ENCODE data around the gene MAPK8IP1.
A peak's percentile ranks its signal among the peaks of the same experiment; 100 is the strongest.

Gene MAPK8IP1

DNA sequence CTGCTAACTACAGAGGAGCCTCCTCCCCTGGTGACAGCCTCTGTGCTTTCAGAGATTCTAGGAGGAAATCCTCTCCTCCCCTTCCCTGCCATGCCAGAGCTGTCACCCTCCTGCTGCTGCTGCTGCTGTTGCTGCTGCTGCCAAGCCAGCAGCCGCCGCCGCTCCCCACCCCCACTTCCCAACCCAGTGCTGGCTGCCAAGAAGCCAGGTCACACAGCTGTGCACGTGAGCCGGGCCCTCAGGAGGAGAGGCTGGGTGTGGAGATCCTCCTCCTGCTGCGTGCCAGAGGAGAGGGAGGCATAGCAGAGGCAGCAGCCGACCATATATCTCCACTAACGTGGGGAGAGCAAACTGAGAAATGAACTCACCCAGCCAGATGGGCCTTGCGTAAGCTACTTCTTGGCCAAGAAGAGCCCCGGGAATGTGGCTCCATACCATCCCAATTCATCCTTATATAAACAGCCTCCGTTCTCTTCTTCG lies 25.8 kb upstream of the MAPK8IP1 start:
- DNase-seq, result peak in 50 of 51 donors; percentile 22 to 91 (median 78)

DNA sequence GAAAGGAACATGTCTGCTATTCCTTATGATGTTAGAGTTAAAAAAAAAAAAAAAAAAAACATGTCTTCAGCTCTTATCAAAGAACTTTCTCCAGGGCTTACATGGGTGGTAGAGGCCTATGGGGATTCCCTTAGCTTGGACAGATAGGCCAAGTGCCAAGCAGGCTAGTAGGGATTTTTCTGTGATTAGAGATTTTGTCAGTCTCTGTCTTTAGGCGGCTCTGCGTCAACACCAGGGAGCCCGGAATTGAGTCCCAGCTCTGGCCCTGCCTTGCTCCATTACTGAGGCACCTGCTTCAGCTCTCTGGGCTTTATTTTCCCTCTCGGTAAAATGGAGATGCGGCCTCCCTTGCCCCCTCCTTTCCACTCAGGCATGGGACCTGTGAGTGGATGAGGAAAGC lies 25.1 kb upstream of the MAPK8IP1 start:
- DNase-seq, result no peak

DNA sequence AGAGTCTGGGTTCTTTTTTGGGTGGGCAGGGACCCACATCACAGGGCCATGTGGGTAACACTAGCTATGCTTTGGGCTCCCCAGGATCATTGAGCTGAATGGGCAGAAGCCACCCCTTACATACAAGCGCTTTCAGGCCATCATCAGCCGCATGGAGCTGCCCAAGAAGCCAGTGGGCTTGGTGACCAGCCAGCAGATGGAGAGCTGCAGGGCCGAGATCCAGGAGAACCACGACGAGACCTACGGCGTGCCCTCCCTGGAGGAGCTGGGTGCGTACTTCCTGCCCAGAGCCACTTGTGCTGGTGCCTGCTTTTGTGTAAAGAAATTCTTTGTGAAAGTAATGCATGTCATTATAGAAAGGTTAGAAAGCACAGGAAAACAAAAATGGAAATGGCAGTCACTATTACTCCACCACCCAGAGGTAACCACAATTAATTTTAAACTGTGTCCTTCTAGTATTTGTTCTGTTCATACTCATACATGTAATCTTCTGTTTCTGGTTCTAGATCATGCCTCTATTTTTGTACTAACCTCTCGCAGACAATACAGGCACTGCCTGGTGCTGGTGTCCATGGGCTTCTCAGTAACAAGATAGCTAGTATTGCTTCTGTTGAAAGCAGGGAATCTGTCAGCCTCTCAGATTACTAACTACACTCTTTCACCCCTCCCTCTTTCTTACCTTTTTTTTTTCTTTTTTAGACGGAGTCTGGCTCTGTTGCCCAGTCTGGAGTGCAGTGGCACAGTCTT lies 24.5 kb upstream of the MAPK8IP1 start:
- DNase-seq, result peak in 5 of 51 donors; percentile 21 to 53 (median 36)

DNA sequence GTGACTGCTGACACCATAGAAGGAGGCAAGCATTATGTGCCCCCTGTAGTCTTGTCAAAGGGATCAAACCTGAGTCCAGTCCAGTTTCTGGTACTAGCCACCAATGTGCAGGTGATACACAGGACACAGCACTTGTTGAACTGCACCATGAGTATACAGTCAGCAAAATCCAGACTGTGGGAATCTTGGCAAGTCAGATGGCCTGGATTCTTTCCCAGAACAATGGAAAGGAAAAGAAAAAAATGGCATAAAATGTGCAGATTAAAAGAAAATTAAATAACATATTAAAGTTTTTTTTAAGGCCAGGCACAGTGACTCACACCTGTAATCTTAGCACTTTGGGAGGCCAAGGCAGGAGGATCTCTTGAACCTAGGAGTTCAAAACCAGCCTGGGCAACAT lies 21.4 kb upstream of the MAPK8IP1 start:
- no peak for DNase-seq

DNA sequence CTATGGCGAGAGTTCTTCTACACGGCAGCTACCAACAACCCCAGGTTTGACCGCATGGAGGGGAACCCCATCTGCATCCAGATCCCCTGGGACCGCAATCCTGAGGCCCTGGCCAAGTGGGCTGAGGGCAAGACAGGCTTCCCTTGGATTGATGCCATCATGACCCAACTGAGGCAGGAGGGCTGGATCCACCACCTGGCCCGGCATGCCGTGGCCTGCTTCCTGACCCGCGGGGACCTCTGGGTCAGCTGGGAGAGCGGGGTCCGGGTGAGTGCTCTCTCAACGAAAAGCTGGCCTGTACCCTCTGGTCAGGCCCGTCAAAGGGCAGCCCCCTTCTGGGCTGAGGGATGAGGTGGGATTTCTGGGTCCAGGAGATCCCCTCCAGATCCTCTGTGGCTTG lies 15.9 kb upstream of the MAPK8IP1 start:
- no peak for DNase-seq

DNA sequence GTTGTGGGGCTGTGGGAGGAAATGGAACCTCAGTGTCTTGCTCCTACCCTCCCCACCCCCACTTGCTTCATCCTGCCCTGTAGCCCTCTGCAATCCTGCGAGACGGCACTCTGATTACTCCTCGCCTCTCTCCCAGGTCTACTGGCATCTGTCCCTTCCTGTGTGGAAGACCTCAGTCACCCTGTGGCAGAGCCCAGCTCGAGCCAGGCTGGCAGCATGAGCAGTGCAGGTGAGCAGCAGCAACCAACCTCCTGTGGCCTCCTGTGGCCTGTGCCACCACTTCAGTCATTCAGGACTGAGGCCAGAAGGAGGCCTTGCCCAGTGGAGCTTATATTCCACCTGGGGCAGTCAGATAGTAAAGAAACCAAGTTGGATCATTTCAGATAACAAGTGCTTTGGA lies 14.7 kb upstream of the MAPK8IP1 start:
- DNase-seq, result no peak

DNA sequence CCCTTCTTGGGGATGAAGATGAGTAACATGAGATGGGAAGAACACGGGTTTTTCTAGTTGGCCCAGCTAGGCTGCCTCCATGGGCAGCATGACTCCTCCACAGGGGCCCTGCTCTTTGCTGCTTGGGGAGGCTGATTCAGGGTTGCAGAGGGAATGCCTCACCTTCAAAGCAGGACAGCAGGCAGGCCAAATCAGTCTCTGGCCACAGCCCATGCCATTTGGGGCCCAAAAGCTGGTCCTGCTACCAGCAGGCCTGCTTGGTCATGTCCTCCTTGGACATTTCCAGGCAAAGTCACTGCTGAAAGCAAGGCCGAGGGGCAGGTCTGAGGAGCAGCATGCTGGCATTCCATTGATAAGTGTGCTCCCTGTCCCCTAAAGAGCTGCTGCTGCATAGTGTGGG lies 13.8 kb upstream of the MAPK8IP1 start:
- DNase-seq, result no peak

DNA sequence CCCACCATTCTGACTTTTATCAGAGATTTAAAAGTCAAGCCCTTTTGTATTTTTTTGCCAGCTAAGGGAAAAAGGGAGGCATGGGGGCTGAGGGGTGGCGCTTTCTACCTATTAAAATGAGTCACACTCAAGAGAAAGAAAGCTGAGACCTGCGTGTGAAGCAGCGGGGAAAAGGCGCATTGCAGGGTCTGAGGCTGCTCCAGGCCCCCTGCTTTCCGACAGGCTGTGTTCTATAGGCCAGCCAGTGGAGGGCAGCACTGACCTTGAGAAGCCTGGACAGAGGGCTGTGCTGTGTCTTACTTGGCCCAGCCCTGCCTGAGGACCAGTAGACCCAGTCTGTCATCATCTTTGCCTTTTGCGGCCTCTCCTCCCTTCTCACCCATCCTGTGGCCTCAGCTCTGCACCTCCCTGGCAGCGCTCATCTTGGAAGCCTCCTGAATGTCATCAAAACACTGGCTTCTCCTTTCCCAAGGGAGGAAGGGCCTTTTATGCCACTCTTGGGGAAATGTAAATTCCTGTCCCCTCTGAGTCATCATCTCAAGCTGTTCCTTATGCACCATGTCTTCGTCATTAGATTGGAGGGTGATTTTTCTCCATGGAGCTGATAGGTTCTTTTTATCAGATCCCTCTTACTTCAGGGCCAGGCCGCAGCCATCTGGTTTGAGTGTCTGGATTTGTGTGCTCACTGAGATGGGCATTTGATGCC lies 12.6 kb upstream of the MAPK8IP1 start:
- DNase-seq, result peak in 36 of 51 donors; percentile 14 to 82 (median 52)

DNA sequence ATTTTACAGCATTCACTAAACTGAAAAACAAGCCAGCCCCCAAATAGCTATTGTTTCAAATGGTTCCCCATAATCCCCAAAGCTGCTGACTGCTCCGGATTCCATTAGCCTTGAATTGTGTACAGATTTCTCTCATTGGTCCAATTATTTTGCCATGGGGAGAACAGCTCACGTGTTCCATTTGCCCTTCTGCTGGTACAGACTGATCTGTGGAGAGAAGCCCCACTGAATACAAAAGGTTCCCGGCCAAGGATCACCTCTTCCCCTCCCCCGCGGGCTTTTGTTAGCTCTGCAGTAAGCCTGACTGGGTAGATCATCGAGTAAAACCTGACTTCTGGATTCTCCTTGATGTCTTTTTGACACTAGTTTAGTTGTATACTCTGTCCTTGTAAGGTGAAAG lies 9.1 kb upstream of the MAPK8IP1 start:
- peak in 1 of 51 donors; percentile 22 for DNase-seq

DNA sequence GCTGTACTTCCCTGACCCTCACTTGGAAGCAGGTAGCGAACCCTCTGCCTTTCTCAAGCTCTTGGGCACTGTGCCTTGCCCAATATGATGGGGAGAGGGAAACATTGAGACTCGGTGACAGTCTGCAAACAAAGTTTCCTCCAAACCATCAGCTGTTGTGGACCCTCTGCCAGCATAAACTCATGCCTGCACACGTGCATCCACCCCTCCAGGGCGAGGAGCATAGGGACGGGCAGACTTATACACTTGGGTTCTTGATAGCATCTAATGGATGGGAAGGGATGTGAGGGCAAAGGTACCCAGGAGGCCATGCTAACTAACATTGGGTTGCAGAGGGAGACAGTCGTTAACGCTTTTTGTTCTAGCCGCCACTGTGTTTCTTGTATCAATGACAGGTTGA lies 8.2 kb upstream of the MAPK8IP1 start:
- DNase-seq, result no peak

DNA sequence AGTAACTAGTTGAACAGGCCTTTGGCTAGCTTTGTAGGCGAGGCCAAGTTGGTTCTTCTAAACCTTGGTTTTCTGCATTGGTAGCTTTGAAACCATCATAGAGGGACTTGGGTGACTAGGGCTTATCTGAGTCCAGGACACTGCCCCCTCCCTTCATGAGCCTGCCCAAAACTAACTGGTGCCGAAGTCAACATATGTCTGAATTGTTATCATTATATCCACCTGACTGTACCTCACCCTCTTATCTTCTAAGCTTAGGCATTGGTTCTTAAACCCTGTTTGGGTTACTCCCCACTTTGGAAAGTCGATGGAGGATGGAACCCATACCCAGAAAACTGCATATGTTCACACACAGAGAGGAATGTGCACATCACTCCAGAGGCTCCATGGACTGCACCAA lies 7.6 kb upstream of the MAPK8IP1 start:
- no peak for DNase-seq

DNA sequence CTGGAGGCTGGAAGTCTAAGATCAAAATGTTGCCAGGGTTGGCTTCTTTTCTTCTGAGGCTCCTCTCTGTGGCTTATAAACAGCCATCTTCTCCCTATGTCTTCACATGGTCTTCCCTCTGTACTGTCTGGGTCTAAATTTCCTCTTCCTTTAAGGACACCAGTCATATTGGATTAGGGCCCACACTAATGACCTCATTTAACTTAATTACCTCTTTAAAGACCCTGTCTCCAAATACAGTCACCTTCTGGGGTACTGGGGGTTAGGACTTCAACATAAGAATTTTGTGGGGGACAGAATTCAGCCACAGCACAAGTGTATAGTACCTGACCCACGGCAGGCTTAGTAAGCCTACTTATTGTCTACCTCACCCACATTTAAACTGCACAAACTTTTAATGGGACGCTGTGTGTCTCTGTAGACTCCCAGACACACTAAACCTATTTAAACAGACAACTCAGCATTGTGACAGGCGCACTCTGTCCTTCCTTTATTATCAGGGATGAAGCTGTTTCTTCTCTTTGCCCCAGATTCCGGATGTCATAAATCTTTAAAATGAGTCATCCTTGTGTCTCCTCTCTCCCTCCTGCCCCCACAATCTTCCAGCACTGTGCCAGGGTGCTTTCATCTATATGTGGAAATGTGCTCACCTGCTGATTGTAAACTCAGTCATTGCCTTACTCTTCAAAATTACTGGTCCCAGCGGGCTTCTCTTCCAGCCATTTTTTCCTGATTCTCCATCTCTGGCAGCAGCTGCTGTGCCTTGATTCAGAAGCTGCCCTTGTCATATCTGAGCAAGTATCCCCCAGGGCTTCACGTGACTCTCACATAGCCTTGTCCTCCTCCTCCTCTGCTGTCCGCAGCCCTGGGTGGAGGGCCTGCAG lies 5.4 kb upstream of the MAPK8IP1 start:
- DNase-seq, result peak in 2 of 51 donors; percentile 35 to 40

DNA sequence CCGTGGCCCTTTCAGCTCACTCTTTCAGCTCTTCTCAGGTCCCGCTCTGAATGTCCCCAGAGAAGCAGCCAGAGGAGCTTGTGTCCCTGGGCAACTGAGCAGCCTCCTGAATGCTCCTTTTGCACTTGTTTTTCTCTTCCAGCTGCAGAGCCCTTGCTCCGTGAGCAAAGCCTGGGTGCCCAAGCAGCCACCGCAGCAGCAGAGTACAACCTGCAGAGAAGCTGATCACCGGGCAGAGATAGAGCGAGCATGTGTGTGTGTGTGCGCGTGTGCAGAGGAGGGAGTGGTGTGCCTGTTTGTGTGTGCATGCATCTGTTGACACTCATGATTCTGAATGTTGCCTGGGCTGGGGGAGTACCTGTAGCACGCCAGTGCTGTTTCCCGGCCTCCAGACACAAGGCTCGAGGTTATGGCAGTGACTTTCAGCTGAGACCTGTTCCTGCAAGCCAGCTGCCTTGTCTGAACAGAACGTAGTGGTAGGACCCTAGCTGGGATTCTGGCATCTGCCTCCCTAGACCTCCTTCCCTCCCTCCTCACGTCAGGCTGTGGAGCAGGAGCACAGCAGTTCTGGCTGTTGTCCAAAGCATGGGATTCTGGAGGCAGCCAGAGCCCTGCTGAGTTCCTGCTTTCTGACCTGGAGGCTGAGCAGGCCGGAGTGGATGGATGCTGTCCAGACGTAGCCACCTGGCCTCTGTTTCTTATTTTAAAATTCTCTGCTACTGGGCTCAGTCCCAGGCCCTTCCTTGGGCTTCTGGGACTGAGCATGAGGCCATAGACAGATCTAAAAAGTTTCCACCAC lies 4.5 kb upstream of the MAPK8IP1 start:
- DNase-seq, result no peak

DNA sequence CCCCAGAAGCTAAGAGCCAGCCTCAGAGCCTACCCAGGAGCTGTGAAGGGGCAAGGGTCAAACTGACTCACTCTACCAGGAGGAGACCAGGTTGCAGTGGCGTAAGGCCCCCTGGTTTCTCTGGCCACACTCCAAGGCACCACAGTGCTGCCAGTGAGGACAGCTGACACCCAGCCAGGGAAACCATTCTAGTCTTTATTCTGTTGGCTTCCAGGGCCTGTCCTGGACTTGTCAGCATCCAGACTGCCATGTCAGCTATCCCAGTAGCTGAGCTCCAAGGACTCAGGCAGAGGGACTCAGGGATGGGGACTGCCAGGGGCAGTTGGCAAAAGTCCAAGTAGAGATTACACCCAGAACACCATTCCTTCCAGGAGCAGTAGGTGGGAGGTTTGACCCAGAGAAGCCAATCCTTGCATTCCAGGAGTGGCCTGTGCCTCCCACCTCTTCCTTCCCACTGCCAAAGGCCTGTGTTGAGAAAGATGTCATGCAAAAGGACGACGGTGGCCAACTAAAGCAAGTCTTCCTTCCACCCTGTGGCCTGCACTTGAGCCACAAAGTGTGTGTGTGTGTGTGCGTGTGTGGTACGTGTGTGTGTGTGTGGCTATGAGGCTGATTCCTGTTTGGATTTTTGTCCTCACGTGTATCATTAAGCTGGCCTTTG lies 3.6 kb upstream of the MAPK8IP1 start:
- DNase-seq, result peak in 2 of 51 donors; percentile 26 to 32

DNA sequence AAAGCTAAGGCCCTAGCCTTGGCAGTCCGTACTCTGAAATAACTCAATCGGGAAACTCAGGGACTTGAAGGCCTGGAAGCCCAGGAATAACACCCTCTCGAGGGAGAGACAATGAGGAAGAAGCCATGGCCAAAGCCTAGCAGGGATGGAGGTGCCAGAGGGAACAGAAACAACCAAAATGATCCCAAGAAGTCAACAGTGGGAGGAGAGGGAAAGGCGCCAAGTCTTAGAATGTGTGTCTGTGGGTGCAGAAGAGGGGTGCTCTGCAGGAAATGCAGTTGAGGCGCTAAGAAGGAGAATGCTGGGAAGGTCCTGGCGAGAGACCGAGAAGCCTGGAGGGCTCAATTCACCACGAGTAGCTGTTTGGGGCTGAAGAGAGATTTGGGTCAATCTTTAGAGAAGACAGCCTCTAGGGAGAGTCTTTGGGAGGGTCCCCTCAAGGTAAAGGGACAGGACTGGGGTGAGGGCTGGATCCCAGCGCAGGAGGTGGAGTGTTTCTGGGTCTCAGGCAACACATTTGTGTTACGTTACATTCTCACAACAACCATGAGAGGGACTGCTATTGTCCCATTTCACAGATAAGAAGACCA lies 760 bp upstream of the MAPK8IP1 start:
- DNase-seq, result no peak

DNA sequence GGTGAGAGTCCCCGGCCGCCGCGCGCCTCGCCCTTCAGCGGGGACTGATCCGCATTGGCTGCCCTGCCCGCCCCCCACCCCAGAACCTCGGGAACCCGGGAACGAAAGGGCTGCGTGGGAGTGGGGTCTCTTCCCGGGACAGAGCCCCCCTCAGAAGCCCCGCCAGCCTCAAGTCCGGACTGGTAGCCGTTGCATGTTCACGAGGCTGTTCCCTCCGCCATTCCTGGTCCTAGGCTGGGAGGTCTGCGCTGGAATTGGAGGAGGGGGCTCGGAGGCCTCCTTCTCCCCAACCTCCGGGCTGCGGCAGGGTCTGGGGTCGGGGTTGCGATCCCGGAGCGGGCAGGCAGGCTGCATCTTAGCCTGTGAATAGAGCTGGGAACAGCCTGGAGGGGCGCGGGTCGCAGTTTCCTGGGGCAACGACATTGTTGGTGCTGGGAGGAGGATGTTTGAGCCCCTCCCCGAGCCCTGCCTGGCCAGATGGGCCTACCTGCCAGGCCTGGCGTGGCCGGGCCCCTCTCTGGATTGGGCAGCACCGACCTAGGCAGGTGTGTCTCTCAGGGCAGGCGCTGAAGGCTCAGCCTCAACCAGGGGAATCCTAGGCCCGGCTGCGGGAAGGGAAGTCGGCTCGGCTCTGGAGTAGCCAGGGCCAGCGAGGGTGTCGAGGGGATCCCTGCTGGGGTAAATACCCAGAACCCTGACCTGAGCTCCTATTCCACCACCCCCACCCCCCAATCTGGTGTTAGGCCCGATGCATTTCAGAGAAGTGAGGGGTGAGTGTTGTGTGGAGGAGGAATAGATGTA lies 670 bp downstream of the MAPK8IP1 start:
- no peak for DNase-seq

DNA sequence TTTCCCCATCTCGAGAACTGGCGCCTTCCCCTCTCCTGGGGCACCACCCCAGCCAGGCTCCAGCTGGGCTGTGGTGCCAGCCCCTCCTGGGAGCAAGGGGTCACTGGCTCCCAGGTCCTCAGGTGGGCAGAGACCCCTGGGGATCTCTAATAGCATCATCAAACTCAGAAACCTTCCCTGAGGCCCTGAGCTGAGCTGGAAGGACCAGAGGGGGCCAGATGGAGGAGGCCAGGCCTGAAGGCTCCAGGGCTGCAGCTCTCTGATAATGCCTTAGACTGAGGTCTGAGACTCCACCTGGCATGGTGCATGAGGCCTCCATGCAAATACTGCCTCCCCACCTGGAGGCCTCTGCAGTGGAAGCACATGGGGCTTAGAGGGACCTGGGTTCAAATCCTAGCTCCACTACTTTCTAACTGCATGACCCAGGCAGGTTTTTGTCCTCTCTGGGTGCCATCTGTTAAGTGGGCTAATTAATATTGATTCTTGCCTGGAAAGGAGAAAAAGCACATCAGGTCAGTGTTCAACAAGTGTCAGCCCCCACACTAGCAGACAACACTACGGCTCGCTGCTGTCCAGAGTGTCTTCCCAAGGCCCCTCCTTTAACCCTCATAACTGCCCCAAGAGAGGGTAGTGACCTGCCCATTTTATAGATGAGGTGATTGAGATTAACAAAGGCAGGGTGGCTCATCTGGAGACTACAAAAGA lies 1.5 kb downstream of the MAPK8IP1 start:
- DNase-seq, result no peak

DNA sequence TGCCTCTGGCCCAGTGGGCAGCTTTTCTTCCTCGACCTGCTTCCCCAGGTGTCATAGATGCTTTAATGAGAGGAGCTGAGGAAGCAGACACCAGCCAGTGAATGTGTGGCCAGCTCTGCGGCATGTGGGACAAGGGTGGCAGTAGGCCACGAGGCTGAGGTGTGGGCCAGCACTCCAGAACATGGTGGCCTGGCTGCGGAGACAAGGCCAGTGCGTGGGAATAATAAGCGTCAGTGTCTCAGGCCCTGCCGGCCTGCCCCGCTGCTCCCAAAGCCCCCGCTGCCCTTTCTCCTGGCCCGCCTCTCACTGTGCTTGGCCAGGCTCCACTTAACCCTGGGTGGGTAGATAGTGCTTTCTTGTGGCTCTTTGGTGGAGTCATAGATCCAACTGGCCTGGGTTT lies 2.1 kb downstream of the MAPK8IP1 start:
- no peak for DNase-seq

DNA sequence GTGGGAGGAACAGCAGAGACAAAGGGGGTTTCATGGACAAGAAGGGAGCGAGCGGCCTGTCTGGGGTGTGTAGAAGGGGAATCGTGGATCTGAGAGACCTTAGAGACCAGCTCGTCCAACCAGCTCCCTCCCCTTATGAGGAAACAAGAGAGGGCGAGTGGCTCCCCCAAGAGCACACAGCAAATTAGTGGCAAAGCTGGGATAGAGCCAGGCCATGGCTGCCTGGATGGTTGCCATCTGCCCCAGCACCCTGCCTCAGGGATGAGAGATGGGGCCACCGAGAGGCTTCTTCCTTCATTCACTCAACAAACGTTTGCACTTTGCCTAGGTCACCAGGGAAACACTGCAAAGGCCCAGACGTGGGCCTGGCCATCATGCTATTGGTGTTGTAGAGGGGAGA lies 4.1 kb downstream of the MAPK8IP1 start:
- DNase-seq, result no peak

All from hypothalamus (tissue), 51 donors.